Fibroblast of the aortic adventitia (primary cell): ENCODE data around the gene ABL1. TPM values are rescaled to one million over a fixed set of nuclear protein-coding genes. Genes with fewer than 3 reads are reported as not detected.
A peak's percentile ranks its signal among the peaks of the same experiment; 100 is the strongest.

Source experiments
- DNase-seq: peaks from one replicate; pipeline ENCODE4 v3.0.0-alpha.2; 2010; ENCODE audit warnings: low read depth
- H3K4me3 ChIP-seq: 2 replicates; pipeline ENCODE4 v1.5.1; 2011; ENCODE audit warnings: low read depth, mild to moderate bottlenecking, control low read depth, low read length, moderate library complexity
- CTCF ChIP-seq: IDR thresholded peaks from 2 replicates; pipeline ENCODE4 v1.5.1; 2011; ENCODE audit warnings: mild to moderate bottlenecking, low read length, control low read depth, inconsistent platforms; ENCODE audit not compliant: insufficient read depth
- total RNA-seq: library from RNA; depleted of rRNA; stranded (reverse); fragments of >200 nt; gene quantifications from 2 replicates; pipeline ENCODE4 v1.2.3, GENCODE V29; 2012; ENCODE audit warnings: low replicate concordance

The ABL1 gene
- total RNA-seq, 1 donor = 73.3 TPM

GRCh38 chr9:130892477-130893304 lies 57.6 kb downstream of the ABL1 start:
- TF ChIP-seq CTCF = no peak
- DNase-seq = no peak

GRCh38 chr9:130893341-130894101 lies 58.5 kb downstream of the ABL1 start:
- no peak for DNase-seq
- no peak overlapping the region for H3K4me3 ChIP-seq
- no peak for TF ChIP-seq CTCF

More at GRCh38 chr9:130892477-130893304, 57.6 kb downstream of the ABL1 start:
- no peak overlapping the region for H3K4me3 ChIP-seq

- H3K4me3 ChIP-seq = no peak overlapping the region
- no peak for TF ChIP-seq CTCF
- DNase-seq = peak; percentile 40
Measured at GRCh38 chr9:130894546-130894945, 59.5 kb downstream of the ABL1 start.

GRCh38 chr9:130895038-130895437 lies 60.0 kb downstream of the ABL1 start:
- TF ChIP-seq CTCF = no peak
- H3K4me3 ChIP-seq = no peak overlapping the region
- DNase-seq = no peak

GRCh38 chr9:130895481-130896232 lies 60.6 kb downstream of the ABL1 start:
- no peak overlapping the region for H3K4me3 ChIP-seq
- no peak for TF ChIP-seq CTCF
- no peak for DNase-seq

- no peak for TF ChIP-seq CTCF
- no peak for DNase-seq
- H3K4me3 ChIP-seq = no peak within 1 kb of the TSS
Measured at GRCh38 chr9:130896233-130897014, 61.4 kb downstream of the ABL1 start, which contains the start of gene QRFP. QRFP (minus strand) TSS chr9:130896812; CDS start chr9:130893838, 2,974 bp downstream.
